Smooth muscle cell (in vitro differentiated cells): ENCODE results near the gene ARHGEF6. TPM values are rescaled to one million over a fixed set of nuclear protein-coding genes. Genes with fewer than 3 reads are reported as not detected.
"Not testable (repeated sequence)": the region's sequence is repeated elsewhere in the genome, so short reads cannot be mapped to it uniquely, and the experiment has no call there.

Source experiments
- DNase-seq: peaks from one replicate; lab custom pipeline; 2025; ENCODE audit not compliant: unreplicated experiment; lab: John Stamatoyannopoulos, UW
- H2AFZ ChIP-seq: fragments of 200-600 bp; sonication (generic); 2 replicates; pipeline ENCODE4 v1.6.0; 2016; ENCODE audit warnings: antibody characterized with exemption, low read depth, mild to moderate bottlenecking
- H3F3A ChIP-seq: fragments of 200-600 bp; sonication (generic); 2 replicates; pipeline ENCODE4 v1.6.0; 2017; ENCODE audit warnings: antibody characterized with exemption, low read depth
- H3K27ac ChIP-seq: fragments of 200-600 bp; sonication (generic); 2 replicates; pipeline ENCODE4 v1.5.1; 2016; ENCODE audit warnings: low read depth, mild to moderate bottlenecking
- H3K27me3 ChIP-seq: fragments of 200-600 bp; sonication (generic); 2 replicates; pipeline ENCODE4 v1.6.1; 2016; ENCODE audit warnings: low read depth, mild to moderate bottlenecking
- H3K36me3 ChIP-seq: fragments of 200-600 bp; sonication (generic); 2 replicates; pipeline ENCODE4 v1.5.1; 2016; ENCODE audit warnings: low read depth
- H3K4me1 ChIP-seq: fragments of 200-600 bp; sonication (generic); 2 replicates; pipeline ENCODE4 v1.5.1; 2016; ENCODE audit warnings: low read depth
- H3K4me2 ChIP-seq: fragments of 200-600 bp; sonication (generic); 2 replicates; pipeline ENCODE4 v1.6.0; 2016; ENCODE audit warnings: mild to moderate bottlenecking
- H3K4me3 ChIP-seq: fragments of 200-600 bp; sonication (generic); 2 replicates; pipeline ENCODE4 v1.5.1; 2016; ENCODE audit warnings: mild to moderate bottlenecking
- H3K79me2 ChIP-seq: fragments of 200-600 bp; sonication (generic); 2 replicates; pipeline ENCODE4 v1.6.0; 2016; ENCODE audit warnings: low read depth, mild to moderate bottlenecking
- H3K9ac ChIP-seq: fragments of 200-600 bp; sonication (generic); 2 replicates; pipeline ENCODE4 v1.6.0; 2016; ENCODE audit warnings: low read depth
- H3K9me3 ChIP-seq: fragments of 200-600 bp; sonication (generic); replicated peaks from 2 replicates; pipeline ENCODE4 v1.5.1; 2016; ENCODE audit warnings: low read depth
- H4K20me1 ChIP-seq: fragments of 200-600 bp; sonication (generic); 2 replicates; pipeline ENCODE4 v1.6.0; 2016; ENCODE audit warnings: low read depth
- CTCF ChIP-seq: fragments of 200-600 bp; sonication (generic); IDR thresholded peaks from 2 replicates; pipeline ENCODE4 v1.5.1; 2017; ENCODE audit warnings: borderline replicate concordance, mild to moderate bottlenecking, antibody characterized with exemption; ENCODE audit not compliant: insufficient read depth, poor library complexity, severe bottlenecking
- whole genome bisulfite sequencing: methylation state at CpG from one replicate; pipeline ENCODE4 v1.1.7; 2016; ENCODE audit warnings: low lambda C conversion rate; 5-methylcytosine and 5-hydroxymethylcytosine counted together
- polyA plus RNA-seq: library from polyadenylated mRNA; unstranded; fragments of >200 nt; fragmentation: Nextera tagmentation; extraction: Ambion mirVana; gene quantifications from 2 replicates; pipeline ENCODE4 v1.2.1, GENCODE V29; 2016
- total RNA-seq: library from RNA; depleted of rRNA; stranded (reverse); fragments of >200 nt; gene quantifications from 2 replicates; pipeline ENCODE4 v1.2.3, GENCODE V29; 2014

ARHGEF6 gene
- total and polyA plus RNA-seq, 2 experiments from 2014 or later: 2.9 to 4.5 TPM

DNA sequence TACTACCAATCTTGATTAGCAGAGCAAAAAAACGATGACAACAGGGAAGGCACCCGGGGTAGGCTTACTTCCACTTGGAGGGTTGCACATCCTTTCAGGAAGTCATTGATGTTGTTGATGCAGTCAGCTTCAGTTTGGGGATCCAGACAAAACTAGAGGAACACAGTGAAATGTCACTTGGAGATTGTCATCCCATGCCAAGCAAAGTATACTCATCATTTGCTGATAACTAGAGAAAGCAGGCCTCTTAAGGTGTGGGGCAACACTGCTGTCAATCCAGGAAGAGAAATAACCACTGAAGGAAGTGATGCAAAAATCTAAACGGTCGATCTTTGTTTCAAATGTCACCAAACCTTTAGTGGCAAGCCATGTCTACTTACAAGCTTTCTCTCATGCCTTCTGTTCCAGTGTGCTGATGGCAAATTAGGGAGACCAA, 1.4 kb downstream of the ARHGEF6 start:
- Histone ChIP-seq H3K4me1 (no peaks in the 10 kb centered on the region), H3F3A (no peaks in the 10 kb centered on the region), H3K27me3 (no peaks in the 10 kb centered on the region), H4K20me1 (no peaks in the 10 kb centered on the region), H3K9ac (no peak overlapping the region), H3K9me3 (no peaks in the 10 kb centered on the region), H3K4me3 (no peak overlapping the region), H3K4me2 (no peak overlapping the region), H3K27ac (no peak overlapping the region), H3K79me2 (no peaks in the 10 kb centered on the region), H2AFZ (no peak overlapping the region), H3K36me3 (no peaks in the 10 kb centered on the region)
- DNase-seq: no peak
- no peak for TF ChIP-seq CTCF
- WGBS: 62% methylated on average over 4 of the region's 4 CpGs

DNA sequence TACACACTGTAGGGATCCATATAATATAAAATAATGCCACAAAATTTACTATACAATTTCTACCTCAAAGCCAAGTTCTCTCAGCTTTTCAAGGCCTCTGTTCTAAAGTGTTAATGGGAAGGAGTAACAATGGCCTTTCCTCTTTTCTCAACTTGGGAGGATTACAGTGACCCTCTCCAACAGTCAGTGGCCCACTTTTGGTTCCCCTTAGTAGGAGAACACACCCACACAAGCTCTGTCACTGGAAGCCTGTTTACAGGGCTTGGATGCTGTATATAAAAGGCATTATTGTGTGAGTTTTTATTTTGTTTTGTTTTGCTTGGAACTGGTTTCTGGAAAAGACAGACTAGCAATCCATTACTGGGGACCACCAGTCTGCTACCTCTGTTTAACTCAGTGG, 1.8 kb downstream of the ARHGEF6 start:
- H3K4me2 ChIP-seq: no peak overlapping the region

GRCh38 chrX:136778020-136778419, 2.7 kb downstream of the ARHGEF6 start:
- no peaks in the 10 kb centered on the region for H3K79me2 ChIP-seq
- H3K4me2 ChIP-seq: no peak overlapping the region
- H2AFZ ChIP-seq: no peak overlapping the region
- no peak for DNase-seq
- no peaks in the 10 kb centered on the region for H4K20me1 ChIP-seq
- H3K9me3 ChIP-seq: no peaks in the 10 kb centered on the region
- 84% methylated on average over 3 of the region's 3 CpGs for WGBS
- H3K4me1 ChIP-seq: no peaks in the 10 kb centered on the region
- no peak overlapping the region for H3K27ac ChIP-seq
- no peak overlapping the region for H3K4me3 ChIP-seq
- H3K9ac ChIP-seq: no peak overlapping the region
- no peaks in the 10 kb centered on the region for H3K27me3 ChIP-seq
- no peaks in the 10 kb centered on the region for H3K36me3 ChIP-seq
- TF ChIP-seq CTCF: no peak
- H3F3A ChIP-seq: no peaks in the 10 kb centered on the region

More for the DNA sequence above, 1.8 kb downstream of the ARHGEF6 start:
- Histone ChIP-seq H3K79me2 (no peaks in the 10 kb centered on the region), H3K9ac (no peak overlapping the region), H3K27ac (no peak overlapping the region), H3K9me3 (no peaks in the 10 kb centered on the region), H3F3A (no peaks in the 10 kb centered on the region), H3K4me3 (no peak overlapping the region), H3K27me3 (no peaks in the 10 kb centered on the region), H2AFZ (no peak overlapping the region), H3K36me3 (no peaks in the 10 kb centered on the region), H4K20me1 (no peaks in the 10 kb centered on the region), H3K4me1 (no peaks in the 10 kb centered on the region)
- no peak for TF ChIP-seq CTCF
- no peak for DNase-seq

- Histone ChIP-seq H3K4me2 (no peak overlapping the region), H3K79me2 (no peaks in the 10 kb centered on the region), H3K4me3 (no peak overlapping the region), H3K9me3 (no peaks in the 10 kb centered on the region), H2AFZ (no peak overlapping the region), H3F3A (no peaks in the 10 kb centered on the region), H3K27me3 (no peaks in the 10 kb centered on the region), H4K20me1 (no peaks in the 10 kb centered on the region), H3K9ac (no peak overlapping the region), H3K27ac (no peak overlapping the region), H3K36me3 (no peaks in the 10 kb centered on the region), H3K4me1 (no peaks in the 10 kb centered on the region)
- no peak for DNase-seq
- WGBS: 71% methylated on average over 2 of the region's 2 CpGs
- TF ChIP-seq CTCF: no peak
These were observed 7.1 kb downstream of the ARHGEF6 start for GRCh38 chrX:136773648-136774047.

DNA sequence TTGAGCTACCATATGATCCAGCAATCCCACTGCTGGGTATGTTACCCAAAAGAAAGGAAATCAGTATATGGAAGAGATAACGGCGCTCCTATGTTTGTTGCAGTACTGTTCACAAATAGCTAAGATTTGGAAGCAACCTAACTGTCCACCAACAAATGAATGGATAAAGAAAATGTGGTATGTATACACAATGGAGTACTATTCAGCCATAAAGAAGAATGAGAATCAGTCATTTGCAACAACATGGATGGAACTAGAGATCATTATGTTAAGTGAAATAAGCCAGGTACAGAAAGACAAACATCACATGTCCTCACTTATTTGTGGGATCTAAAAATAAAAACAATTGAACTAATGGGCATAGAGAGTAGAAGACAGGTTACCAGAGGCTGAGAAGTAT, 8.9 kb downstream of the ARHGEF6 start:
- H3K79me2 ChIP-seq, H3K27ac ChIP-seq, H3K4me1 ChIP-seq, H3F3A ChIP-seq, H3K27me3 ChIP-seq, H3K4me3 ChIP-seq, DNase-seq, H3K4me2 ChIP-seq, H3K9me3 ChIP-seq, H3K36me3 ChIP-seq, H2AFZ ChIP-seq, H3K9ac ChIP-seq, H4K20me1 ChIP-seq: not testable (repeated sequence)
- 90% methylated on average over 2 of the region's 2 CpGs for WGBS
